ENCODE results near the gene NRP1.
"Not testable (repeated sequence)": the region's sequence is repeated elsewhere in the genome, so short reads cannot be mapped to it uniquely, and the experiment has no call there.

The NRP1 gene

DNA sequence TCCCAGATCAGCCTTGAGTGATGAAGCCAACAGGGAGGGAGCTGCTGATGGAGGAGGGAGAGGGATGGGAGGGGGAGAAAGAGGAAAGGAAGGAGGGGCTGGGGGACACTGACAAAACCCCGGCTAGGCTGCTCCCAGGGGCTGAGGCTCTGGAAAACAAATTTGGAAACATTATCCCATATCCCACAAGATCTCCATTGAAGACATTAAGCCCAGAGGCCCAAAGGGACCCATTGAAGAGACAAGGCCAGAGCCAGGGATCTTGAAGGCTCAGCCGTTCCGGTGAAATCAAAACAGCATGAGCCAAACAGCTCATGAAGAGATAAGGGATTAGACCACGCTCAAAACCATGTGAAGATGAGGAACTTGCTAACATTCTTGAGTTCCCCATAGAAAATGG, 192.2 kb downstream of the NRP1 start:
- no peaks in the 10 kb centered on the region for H4K20me1 ChIP-seq (ENCODE audit: insufficient read depth, low read length)
- H2AFZ ChIP-seq (ENCODE audit: low read length): no peak overlapping the region

GRCh38 chr10:33141251-33141650, 193.2 kb downstream of the NRP1 start:
- Histone ChIP-seq H3F3A (ENCODE audit: insufficient read depth, low read length) (no peaks in the 10 kb centered on the region), H3K36me3 (replicated peaks; ENCODE audit: insufficient read depth, low read length) (no peaks in the 10 kb centered on the region), H3K4me2 (ENCODE audit: low read depth, low read length) (no peak overlapping the region), H3K79me2 (ENCODE audit: low read length) (no peaks in the 10 kb centered on the region), H3K27me3 (replicated peaks; ENCODE audit: insufficient read depth, low read length) (no peaks in the 10 kb centered on the region), H3K9me2 (replicated peaks; ENCODE audit: insufficient read depth, low read length) (no peaks in the 10 kb centered on the region), H3K9ac (ENCODE audit: low read length) (no peak overlapping the region), H3K4me3 (ENCODE audit: low read length) (no peak overlapping the region), H3K9me3 (replicated peaks; ENCODE audit: insufficient read depth, low read length) (no peaks in the 10 kb centered on the region), H2AFZ (ENCODE audit: low read length) (no peak overlapping the region), H4K20me1 (ENCODE audit: insufficient read depth, low read length) (no peaks in the 10 kb centered on the region), H3K27ac (ENCODE audit: low read length) (no peak overlapping the region), H3K4me1 (ENCODE audit: low read length) (no peaks in the 10 kb centered on the region)
- TF ChIP-seq, protein P1, sequence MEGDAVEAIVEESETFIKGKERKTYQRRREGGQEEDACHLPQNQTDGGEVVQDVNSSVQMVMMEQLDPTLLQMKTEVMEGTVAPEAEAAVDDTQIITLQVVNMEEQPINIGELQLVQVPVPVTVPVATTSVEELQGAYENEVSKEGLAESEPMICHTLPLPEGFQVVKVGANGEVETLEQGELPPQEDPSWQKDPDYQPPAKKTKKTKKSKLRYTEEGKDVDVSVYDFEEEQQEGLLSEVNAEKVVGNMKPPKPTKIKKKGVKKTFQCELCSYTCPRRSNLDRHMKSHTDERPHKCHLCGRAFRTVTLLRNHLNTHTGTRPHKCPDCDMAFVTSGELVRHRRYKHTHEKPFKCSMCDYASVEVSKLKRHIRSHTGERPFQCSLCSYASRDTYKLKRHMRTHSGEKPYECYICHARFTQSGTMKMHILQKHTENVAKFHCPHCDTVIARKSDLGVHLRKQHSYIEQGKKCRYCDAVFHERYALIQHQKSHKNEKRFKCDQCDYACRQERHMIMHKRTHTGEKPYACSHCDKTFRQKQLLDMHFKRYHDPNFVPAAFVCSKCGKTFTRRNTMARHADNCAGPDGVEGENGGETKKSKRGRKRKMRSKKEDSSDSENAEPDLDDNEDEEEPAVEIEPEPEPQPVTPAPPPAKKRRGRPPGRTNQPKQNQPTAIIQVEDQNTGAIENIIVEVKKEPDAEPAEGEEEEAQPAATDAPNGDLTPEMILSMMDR (IDR thresholded peaks at IDR 0.05; ENCODE audit: low read length): no peak
- TF ChIP-seq EZH2phosphoT487 (IDR thresholded peaks at IDR 0.05; ENCODE audit: low read length) (no peak), EZH2 (optimal IDR thresholded peaks at IDR 0.05; ENCODE audit: low read depth, low read length) (no peak)
- no peak for DNase-seq

More for the DNA sequence above, 192.2 kb downstream of the NRP1 start:
- Histone ChIP-seq H3K36me3 (replicated peaks; ENCODE audit: insufficient read depth, low read length) (no peaks in the 10 kb centered on the region), H3K27ac (ENCODE audit: low read length) (no peak overlapping the region), H3K4me1 (ENCODE audit: low read length) (no peaks in the 10 kb centered on the region), H3K9ac (ENCODE audit: low read length) (no peak overlapping the region), H3K9me3 (replicated peaks; ENCODE audit: insufficient read depth, low read length) (no peaks in the 10 kb centered on the region), H3F3A (ENCODE audit: insufficient read depth, low read length) (no peaks in the 10 kb centered on the region), H3K4me2 (ENCODE audit: low read depth, low read length) (no peak overlapping the region), H3K27me3 (replicated peaks; ENCODE audit: insufficient read depth, low read length) (no peaks in the 10 kb centered on the region), H3K9me2 (replicated peaks; ENCODE audit: insufficient read depth, low read length) (no peaks in the 10 kb centered on the region), H3K4me3 (ENCODE audit: low read length) (no peak overlapping the region), H3K79me2 (ENCODE audit: low read length) (no peaks in the 10 kb centered on the region)
- no peak for TF ChIP-seq EZH2phosphoT487 (IDR thresholded peaks at IDR 0.05; ENCODE audit: low read length)
- TF ChIP-seq, protein P1 (IDR thresholded peaks at IDR 0.05; ENCODE audit: low read length): no peak
- no peak for TF ChIP-seq EZH2 (optimal IDR thresholded peaks at IDR 0.05; ENCODE audit: low read depth, low read length)
- DNase-seq: no peak

DNA sequence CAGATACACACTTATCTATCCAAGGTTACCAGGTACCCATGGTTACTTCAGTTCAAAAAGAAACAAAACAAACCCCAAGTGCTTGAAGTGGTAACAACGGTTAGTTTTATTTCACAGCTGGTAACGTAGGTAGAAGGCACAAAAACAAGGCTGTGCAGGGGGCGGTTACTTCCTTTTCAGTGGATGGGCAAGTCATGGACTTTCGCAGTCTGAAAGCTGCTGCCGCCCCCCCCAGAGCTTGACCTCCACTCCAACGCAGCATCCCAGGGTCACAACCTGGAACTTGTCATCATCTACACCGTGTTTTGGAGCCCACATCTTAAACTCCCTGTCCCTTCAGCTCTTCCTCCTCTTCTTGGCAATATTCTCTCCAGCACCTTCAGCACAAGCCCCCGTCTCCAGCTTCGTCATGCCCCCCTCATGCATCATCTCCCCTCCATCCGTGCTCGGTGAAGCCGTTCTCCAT, 195.3 kb downstream of the NRP1 start:
- Histone ChIP-seq H4K20me1 (ENCODE audit: insufficient read depth, low read length) (no peaks in the 10 kb centered on the region), H3K9me3 (replicated peaks; ENCODE audit: insufficient read depth, low read length) (no peaks in the 10 kb centered on the region), H3K4me2 (ENCODE audit: low read depth, low read length) (no peak overlapping the region), H3F3A (ENCODE audit: insufficient read depth, low read length) (no peaks in the 10 kb centered on the region), H3K36me3 (replicated peaks; ENCODE audit: insufficient read depth, low read length) (no peaks in the 10 kb centered on the region), H3K9me2 (replicated peaks; ENCODE audit: insufficient read depth, low read length) (no peaks in the 10 kb centered on the region), H3K27me3 (replicated peaks; ENCODE audit: insufficient read depth, low read length) (no peaks in the 10 kb centered on the region), H3K4me3 (ENCODE audit: low read length) (no peak overlapping the region), H3K27ac (ENCODE audit: low read length) (no peak overlapping the region), H2AFZ (ENCODE audit: low read length) (no peak overlapping the region), H3K9ac (ENCODE audit: low read length) (no peak overlapping the region), H3K4me1 (ENCODE audit: low read length) (no peaks in the 10 kb centered on the region), H3K79me2 (ENCODE audit: low read length) (no peaks in the 10 kb centered on the region)
- DNase-seq: no peak
- TF ChIP-seq, protein P1 (IDR thresholded peaks at IDR 0.05; ENCODE audit: low read length): no peak

DNA sequence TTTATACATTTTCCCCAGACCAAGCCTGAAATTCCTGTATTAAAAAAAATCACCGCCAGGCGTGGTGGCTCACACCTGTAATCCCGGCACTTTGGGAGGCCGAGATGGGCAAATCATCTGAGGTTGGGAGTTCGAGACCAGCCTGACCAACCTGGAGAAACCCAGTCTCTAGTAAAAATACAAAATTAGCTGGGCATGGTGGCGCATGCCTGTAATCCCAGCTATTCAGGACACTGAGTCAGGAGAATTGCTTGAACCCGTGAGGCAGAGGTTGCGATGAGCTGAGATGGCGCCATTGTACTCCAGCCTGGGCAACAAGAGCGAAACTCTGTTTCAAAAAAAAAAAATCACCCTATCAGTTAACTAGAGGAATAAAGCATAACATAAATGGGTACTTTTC, 195.8 kb downstream of the NRP1 start:
- not testable (repeated sequence) for H3K4me2 ChIP-seq (ENCODE audit: low read depth, low read length)

More for the DNA sequence above, 195.8 kb downstream of the NRP1 start:
- not testable (repeated sequence) for H3K9me2 ChIP-seq (replicated peaks; ENCODE audit: insufficient read depth, low read length); H3K36me3 ChIP-seq (replicated peaks; ENCODE audit: insufficient read depth, low read length); H2AFZ ChIP-seq (ENCODE audit: low read length); H3K79me2 ChIP-seq (ENCODE audit: low read length); H3K27ac ChIP-seq (ENCODE audit: low read length); H3K9me3 ChIP-seq (replicated peaks; ENCODE audit: insufficient read depth, low read length); H4K20me1 ChIP-seq (ENCODE audit: insufficient read depth, low read length); DNase-seq; H3K4me1 ChIP-seq (ENCODE audit: low read length); H3K4me3 ChIP-seq (ENCODE audit: low read length); H3K27me3 ChIP-seq (replicated peaks; ENCODE audit: insufficient read depth, low read length); H3K9ac ChIP-seq (ENCODE audit: low read length); H3F3A ChIP-seq (ENCODE audit: insufficient read depth, low read length)
